Activated CD4-positive, alpha-beta T cell treated with anti-CD3 and anti-CD28 coated beads, Interleukin-2, Interleukin-6, amounts not matched to agents 100 ng/mL and 50 ng/mL, durations not matched to agents 16 hours and 8 hours (primary cell): ENCODE measurements around the gene SCYL1.
A peak's percentile ranks its signal among the peaks of the same experiment; 100 is the strongest.

Source experiments
- DNase-seq: peaks from one replicate; pipeline ENCODE4 v3.0.0-alpha.2; 2020

The SCYL1 gene

GRCh38 chr11:65524741-65525545 is at the start of gene SCYL1:
Gene SCYL1, plus strand, starts transcription at chr11:65525083. Its CDS starts 71 bp downstream, at chr11:65525154.
- DNase-seq: peak; percentile 87

- no peak for DNase-seq
These were observed 48.2 kb upstream of the SCYL1 start for GRCh38 chr11:65476632-65477148.

- DNase-seq: peak; percentile 97
These were observed 47.5 kb upstream of the SCYL1 start for GRCh38 chr11:65477149-65477965.

- no peak for DNase-seq
These were observed 46.3 kb upstream of the SCYL1 start for GRCh38 chr11:65478388-65479183.

- no peak for DNase-seq
These were observed 45.4 kb upstream of the SCYL1 start for GRCh38 chr11:65479184-65480145.

GRCh38 chr11:65482306-65482850 is 42.5 kb upstream of the SCYL1 start:
- no peak for DNase-seq

GRCh38 chr11:65485920-65486219 is 39.0 kb upstream of the SCYL1 start:
- DNase-seq: no peak

- no peak for DNase-seq
These were observed 38.1 kb upstream of the SCYL1 start for GRCh38 chr11:65486570-65487466.

GRCh38 chr11:65487467-65488272 is 37.2 kb upstream of the SCYL1 start:
- peak; percentile 56 for DNase-seq

- DNase-seq: no peak
These were observed 36.4 kb upstream of the SCYL1 start for GRCh38 chr11:65488273-65489034.

- no peak for DNase-seq
These were observed 35.7 kb upstream of the SCYL1 start for GRCh38 chr11:65489035-65489705.

- no peak for DNase-seq
These were observed 35.1 kb upstream of the SCYL1 start for GRCh38 chr11:65489706-65490320.

GRCh38 chr11:65491163-65491465 is 33.8 kb upstream of the SCYL1 start:
- DNase-seq: no peak

GRCh38 chr11:65491614-65492386 is 33.1 kb upstream of the SCYL1 start:
- DNase-seq: no peak

- DNase-seq: no peak
These were observed 32.6 kb upstream of the SCYL1 start for GRCh38 chr11:65492387-65492636.

GRCh38 chr11:65492637-65493366 is 32.1 kb upstream of the SCYL1 start:
- DNase-seq: peak; percentile 48
